BE2C (cell line): ENCODE data around the gene CCDC121. TPM values are rescaled to one million over a fixed set of nuclear protein-coding genes. Genes with fewer than 3 reads are reported as not detected.

Experiments used
- DNase-seq: peaks from one replicate; pipeline ENCODE4 v3.0.0-alpha.2; 2020
- H3K27me3 ChIP-seq: fragments of 250-450 bp; sonication (Bioruptor Pico); 2 replicates; pipeline ENCODE4 v1.5.1; 2020; ENCODE audit warnings: mild to moderate bottlenecking
- H3K36me3 ChIP-seq: fragments of 250-450 bp; sonication (Bioruptor Pico); 2 replicates; pipeline ENCODE4 v1.5.1; 2020; ENCODE audit warnings: mild to moderate bottlenecking
- H3K4me1 ChIP-seq: fragments of 250-450 bp; sonication (Bioruptor Pico); 2 replicates; pipeline ENCODE4 v1.5.1; 2020
- H3K4me3 ChIP-seq: 2 replicates; pipeline ENCODE4 v1.5.1; 2011; ENCODE audit warnings: low read depth, low read length
- H3K9me3 ChIP-seq: fragments of 250-450 bp; sonication (Bioruptor Pico); 2 replicates; pipeline ENCODE4 v1.5.1; 2020
- polyA plus RNA-seq: library from polyadenylated mRNA; unstranded; fragments of >200 nt; gene quantifications from one replicate; pipeline ENCODE4 v1.2.1, GENCODE V29; 2012; ENCODE audit warnings: low read depth, missing spikeins; ENCODE audit not compliant: insufficient read length, insufficient read depth
- TF ChIP-seq, protein P1 (sequence below): IDR thresholded peaks from 2 replicates; pipeline ENCODE4 v1.5.1; 2012; ENCODE audit warnings: mild to moderate bottlenecking, low read depth, low read length

Gene CCDC121, protein sequence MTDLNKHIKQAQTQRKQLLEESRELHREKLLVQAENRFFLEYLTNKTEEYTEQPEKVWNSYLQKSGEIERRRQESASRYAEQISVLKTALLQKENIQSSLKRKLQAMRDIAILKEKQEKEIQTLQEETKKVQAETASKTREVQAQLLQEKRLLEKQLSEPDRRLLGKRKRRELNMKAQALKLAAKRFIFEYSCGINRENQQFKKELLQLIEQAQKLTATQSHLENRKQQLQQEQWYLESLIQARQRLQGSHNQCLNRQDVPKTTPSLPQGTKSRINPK
- polyA plus RNA-seq = 4.1 TPM

DNA sequence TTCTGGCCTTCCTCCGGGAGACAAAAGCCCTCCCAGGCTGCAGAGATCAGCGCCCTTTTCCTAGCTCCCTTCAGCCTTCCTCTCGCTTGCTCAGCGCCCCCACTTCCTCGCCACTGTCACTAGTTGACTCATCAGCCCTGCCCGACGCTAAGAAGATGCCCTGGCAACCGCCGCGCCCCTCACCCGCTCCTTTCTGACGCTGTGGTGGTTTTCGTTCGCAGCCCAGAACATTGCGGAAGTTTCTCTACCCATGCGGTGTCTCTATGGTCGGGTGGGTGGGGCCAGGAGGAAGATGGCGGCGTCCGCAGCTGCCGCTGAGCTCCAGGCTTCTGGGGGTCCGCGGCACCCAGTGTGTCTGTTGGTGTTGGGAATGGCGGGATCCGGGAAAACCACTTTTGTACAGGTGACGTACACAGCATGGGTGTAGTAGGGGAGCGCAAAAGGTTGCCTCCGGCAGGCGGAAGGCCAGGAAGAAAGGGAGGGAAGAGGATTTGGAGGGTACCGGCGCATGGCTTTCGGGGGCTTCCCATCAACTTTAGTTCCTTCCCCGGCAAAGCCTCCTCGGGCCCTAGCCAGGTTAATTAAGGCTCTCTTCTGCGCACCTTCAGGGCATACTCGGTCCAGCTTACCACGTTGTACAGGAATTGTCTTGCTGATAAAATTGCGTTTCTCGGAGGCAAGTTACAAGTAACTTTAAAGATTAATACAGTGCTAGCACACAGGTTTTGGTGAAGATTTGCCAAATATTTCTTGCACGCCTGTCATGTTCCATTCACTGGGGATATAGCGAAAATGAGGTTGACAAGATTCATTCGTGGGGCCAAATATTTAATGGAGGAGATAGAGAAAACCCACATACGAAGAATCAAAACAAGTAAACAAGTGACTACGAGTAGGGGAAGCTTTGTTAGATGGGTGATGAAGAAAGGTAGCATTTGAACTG is at the start of gene CCDC121, which contains the start of gene GPN1:
Gene CCDC121 (minus strand): TSS at position 246 of the 943 bp plus-strand sequence. CDS start 1,213 bp downstream, outside the sequence.
Gene GPN1 (plus strand): TSS at position 284 of the 943 bp plus-strand sequence. CDS start 9 bp downstream, at position 293.
- TF ChIP-seq, protein P1, sequence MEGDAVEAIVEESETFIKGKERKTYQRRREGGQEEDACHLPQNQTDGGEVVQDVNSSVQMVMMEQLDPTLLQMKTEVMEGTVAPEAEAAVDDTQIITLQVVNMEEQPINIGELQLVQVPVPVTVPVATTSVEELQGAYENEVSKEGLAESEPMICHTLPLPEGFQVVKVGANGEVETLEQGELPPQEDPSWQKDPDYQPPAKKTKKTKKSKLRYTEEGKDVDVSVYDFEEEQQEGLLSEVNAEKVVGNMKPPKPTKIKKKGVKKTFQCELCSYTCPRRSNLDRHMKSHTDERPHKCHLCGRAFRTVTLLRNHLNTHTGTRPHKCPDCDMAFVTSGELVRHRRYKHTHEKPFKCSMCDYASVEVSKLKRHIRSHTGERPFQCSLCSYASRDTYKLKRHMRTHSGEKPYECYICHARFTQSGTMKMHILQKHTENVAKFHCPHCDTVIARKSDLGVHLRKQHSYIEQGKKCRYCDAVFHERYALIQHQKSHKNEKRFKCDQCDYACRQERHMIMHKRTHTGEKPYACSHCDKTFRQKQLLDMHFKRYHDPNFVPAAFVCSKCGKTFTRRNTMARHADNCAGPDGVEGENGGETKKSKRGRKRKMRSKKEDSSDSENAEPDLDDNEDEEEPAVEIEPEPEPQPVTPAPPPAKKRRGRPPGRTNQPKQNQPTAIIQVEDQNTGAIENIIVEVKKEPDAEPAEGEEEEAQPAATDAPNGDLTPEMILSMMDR = no peak
- H3K4me3 ChIP-seq = peak within 1 kb of the TSS; percentile 88
- no peaks in the 10 kb centered on the region for H3K9me3 ChIP-seq
- no peaks in the 10 kb centered on the region for H3K27me3 ChIP-seq
- no peaks in the 10 kb centered on the region for H3K4me1 ChIP-seq
- peaks cover 18% of the 10 kb centered on the region for H3K36me3 ChIP-seq
- DNase-seq = peak; percentile 93

DNA sequence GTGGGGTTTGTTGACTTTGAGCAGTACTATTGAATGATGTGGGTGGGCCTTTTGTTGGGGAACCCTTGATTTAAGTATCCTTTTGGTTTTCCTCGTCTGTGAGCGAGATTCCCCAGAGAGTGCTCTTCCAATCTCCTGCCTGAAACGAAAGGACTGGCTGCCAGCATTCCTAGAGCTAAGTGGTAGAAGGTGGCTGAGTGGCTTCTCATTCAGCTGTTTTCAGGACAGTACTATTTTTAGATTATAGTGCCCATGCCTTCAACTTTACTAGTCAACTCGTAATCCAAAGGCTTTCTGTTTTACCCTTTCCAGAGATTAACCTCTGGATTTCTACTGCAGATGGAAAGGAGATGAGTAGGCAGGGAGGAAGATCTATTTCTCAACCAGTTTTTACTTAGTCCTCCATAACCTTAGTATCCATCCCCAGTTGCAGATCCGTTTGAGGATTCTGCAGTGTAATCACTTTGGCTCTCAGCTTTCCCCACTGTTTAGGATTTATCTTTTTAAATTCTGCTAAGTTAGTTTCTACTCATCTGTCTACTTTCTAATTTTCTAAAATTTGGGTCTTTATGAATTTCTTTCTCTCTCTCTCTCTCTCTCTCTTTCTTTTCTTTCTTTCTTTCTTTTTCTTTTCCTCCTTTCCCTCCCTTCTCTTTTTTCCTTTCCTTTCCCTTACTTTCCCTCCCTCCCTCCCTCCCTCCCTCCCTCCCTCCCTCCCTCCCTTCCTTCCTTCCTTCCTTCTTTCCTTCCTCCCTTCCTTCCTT is 44.1 kb upstream of the CCDC121 start:
- TF ChIP-seq, protein P1 = no peak
- Histone ChIP-seq H3K9me3 (no peaks in the 10 kb centered on the region), H3K4me1 (no peaks in the 10 kb centered on the region), H3K27me3 (no peaks in the 10 kb centered on the region), H3K36me3 (peaks cover 57% of the 10 kb centered on the region), H3K4me3 (no peak overlapping the region)
- DNase-seq = no peak

DNA sequence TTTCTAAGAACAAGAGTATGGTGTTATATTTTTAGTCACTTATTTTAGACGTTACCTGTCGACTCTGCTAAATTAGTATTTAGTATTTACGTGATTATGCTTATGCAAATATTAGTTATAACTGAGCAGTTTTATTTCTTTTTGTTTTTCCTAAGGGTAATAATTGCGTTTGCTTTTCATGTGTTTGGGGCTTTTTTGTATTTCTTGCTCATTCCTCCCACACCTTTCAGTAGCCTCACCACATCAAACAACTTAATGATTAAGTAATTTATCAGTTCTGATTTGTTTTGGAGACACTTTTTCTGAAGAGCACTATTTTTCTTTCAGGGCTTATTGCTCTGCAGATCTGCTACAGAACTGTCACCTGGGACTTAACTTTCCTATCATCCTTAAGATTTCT is 42.4 kb upstream of the CCDC121 start:
- no peak overlapping the region for H3K4me3 ChIP-seq
- peaks cover 47% of the 10 kb centered on the region for H3K36me3 ChIP-seq
- DNase-seq = no peak
- no peaks in the 10 kb centered on the region for H3K4me1 ChIP-seq
- no peaks in the 10 kb centered on the region for H3K9me3 ChIP-seq
- TF ChIP-seq, protein P1 = no peak
- no peaks in the 10 kb centered on the region for H3K27me3 ChIP-seq

DNA sequence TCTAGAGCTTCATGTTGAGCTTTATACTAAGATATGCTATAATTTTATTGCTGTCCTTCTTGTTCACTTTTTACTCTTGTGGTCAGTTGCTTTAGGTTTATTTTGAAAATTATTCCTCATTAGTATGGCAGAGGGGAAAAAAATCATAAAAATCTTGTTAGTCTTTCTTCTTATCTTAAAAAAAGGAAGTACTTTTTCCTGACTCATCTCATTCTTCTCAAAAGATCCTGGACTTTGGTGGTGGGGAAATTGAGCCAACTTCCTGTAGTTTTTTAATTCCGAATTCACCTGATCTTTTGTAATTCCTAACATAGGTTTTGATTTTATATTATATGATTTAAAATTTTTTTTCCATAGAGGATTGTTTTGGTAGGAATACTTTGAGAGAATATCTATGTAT is 38.6 kb upstream of the CCDC121 start:
- DNase-seq = no peak
- peaks cover 3% of the 10 kb centered on the region; the same call in 1 of the 2 replicates for H3K4me1 ChIP-seq
- no peak overlapping the region for H3K4me3 ChIP-seq
- no peaks in the 10 kb centered on the region for H3K27me3 ChIP-seq
- TF ChIP-seq, protein P1 = no peak
- H3K36me3 ChIP-seq = peaks cover 37% of the 10 kb centered on the region
- H3K9me3 ChIP-seq = no peaks in the 10 kb centered on the region

DNA sequence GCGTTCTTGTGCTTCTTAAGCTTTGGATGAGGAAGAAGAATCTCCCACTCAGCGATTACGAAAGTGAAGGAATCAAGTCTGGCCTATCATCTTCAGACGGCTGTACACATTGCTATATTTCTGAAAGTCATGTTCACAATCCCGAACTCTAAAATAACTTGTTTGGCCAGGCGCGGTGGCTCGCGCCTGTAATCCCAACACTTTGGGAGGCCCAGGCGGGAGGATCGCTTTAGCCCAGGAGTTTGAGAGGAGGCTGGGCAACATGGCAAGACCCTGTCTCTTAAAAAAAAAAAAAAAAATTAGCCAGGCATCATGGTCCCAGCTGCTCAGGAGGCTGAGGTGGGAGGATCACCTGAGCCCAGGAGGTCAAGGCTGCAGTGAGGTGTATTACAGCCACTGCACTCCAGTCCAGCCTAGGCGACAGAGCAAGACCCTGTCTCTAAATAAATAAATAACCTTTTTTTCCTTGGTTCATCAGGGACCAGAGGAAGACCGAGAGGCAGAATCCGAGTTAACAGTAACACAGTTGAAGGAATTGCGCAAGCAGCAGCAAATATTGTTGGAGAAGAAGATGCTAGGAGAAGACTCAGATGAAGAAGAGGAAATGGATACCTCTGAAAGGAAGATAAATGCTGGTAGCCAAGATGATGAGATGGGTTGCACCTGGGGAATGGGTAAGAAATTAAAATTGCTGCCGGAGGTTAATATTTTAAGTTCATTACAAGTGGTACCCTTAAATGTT is 36.0 kb upstream of the CCDC121 start:
- H3K9me3 ChIP-seq = no peaks in the 10 kb centered on the region
- no peaks in the 10 kb centered on the region for H3K27me3 ChIP-seq
- TF ChIP-seq, protein P1 = no peak
- H3K4me1 ChIP-seq = peaks cover 3% of the 10 kb centered on the region; the same call in 1 of the 2 replicates
- H3K36me3 ChIP-seq = peaks cover 46% of the 10 kb centered on the region
- peak overlapping the region; percentile 91 for H3K4me3 ChIP-seq
- DNase-seq = no peak
